Gastroesophageal sphincter (tissue), 4 donors: ENCODE results near the gene ACSF3. TPM values are rescaled to one million over a fixed set of nuclear protein-coding genes. Genes with fewer than 3 reads are reported as not detected.

ENCODE experiments used
- ATAC-seq: fragments of 150-250 bp; one replicate; pipeline ENCODE4 v1.9.1; 2016; ENCODE audit warnings: mild to moderate bottlenecking, moderate library complexity
- H3K27ac ChIP-seq, 4 donors: fragments of 200-600 bp; sonication (generic) in 3 of 4; 1 replicate in 3 of 4; 2 replicates in 1 of 4; pipeline ENCODE4 v1.5.1; 2016 to 2019
- H3K27me3 ChIP-seq: fragments of 200-600 bp; sonication (generic); one replicate; pipeline ENCODE4 v1.5.1; 2019
- H3K36me3 ChIP-seq, 2 donors: fragments of 200-600 bp; sonication (generic); one replicate each; pipeline ENCODE4 v1.5.1; 2019; ENCODE audit warnings: control low read depth in 1 of 2
- H3K4me1 ChIP-seq, 3 donors: fragments of 200-600 bp; sonication (generic); 1 replicate in 2 of 3; 2 replicates in 1 of 3; pipeline ENCODE4 v1.5.1; 2016 to 2019; ENCODE audit warnings: control low read depth in 2 of 3
- H3K4me3 ChIP-seq, 2 donors: fragments of 200-600 bp; sonication (generic); one replicate each; pipeline ENCODE4 v1.5.1; 2019; ENCODE audit warnings: mild to moderate bottlenecking in 1 of 2, moderate library complexity in 1 of 2
- H3K9me3 ChIP-seq, 3 donors: fragments of 200-600 bp; sonication (generic); one replicate each; pipeline ENCODE4 v1.5.1; 2017 to 2019; ENCODE audit warnings: control low read depth in 2 of 3
- CTCF ChIP-seq, 4 experiments: fragments of 200-600 bp in 2 of 4; fragments of 450-650 bp in 2 of 4; sonication (generic) in 1 of 4; IDR thresholded peaks; one replicate each; pipeline ENCODE4 v1.5.1; 2017 to 2019; ENCODE audit warnings: antibody characterized with exemption in 4 of 4, mild to moderate bottlenecking in 2 of 4, moderate library complexity in 2 of 4
- EP300 ChIP-seq: sonication (generic); formaldehyde crosslinking; IDR thresholded peaks from one replicate; pipeline ENCODE4 v1.6.1; 2017; ENCODE audit warnings: antibody characterized with exemption, mild to moderate bottlenecking
- POLR2A ChIP-seq, 2 donors: fragments of 450-650 bp; IDR thresholded peaks; one replicate each; pipeline ENCODE4 v1.6.1; 2017; ENCODE audit warnings: antibody characterized with exemption in 2 of 2, mild to moderate bottlenecking in 2 of 2, moderate library complexity in 1 of 2
- POLR2AphosphoS5 ChIP-seq: sonication (generic); formaldehyde crosslinking; IDR thresholded peaks from one replicate; pipeline ENCODE4 v1.6.1; 2017; ENCODE audit warnings: antibody characterized with exemption
- WGBS, 2 donors: methylation state at CpG; one replicate each; pipeline ENCODE4 v1.1.5; 2018; ENCODE audit warnings: low coverage in 1 of 2; 5-methylcytosine and 5-hydroxymethylcytosine counted together
- total RNA-seq, 4 donors: library from RNA; depleted of rRNA; stranded (reverse); fragments of >200 nt; gene quantifications; one replicate each; pipeline ENCODE4 v1.1.0, GENCODE V29; 2016

ACSF3 gene
- total RNA-seq, 4 donors from 2014 or later, result 14.5 to 33.8 (median 28.8) TPM

GRCh38 chr16:89157778-89158177 lies 64.1 kb downstream of the ACSF3 start:
- Histone ChIP-seq H3K4me1 (peaks cover 0 to 30% (median 9%) of the 10 kb centered on the region in 3 donors), H3K27ac (no peak overlapping the region), H3K36me3 (peaks cover 0 to 1% of the 10 kb centered on the region in 2 donors), H3K4me3 (no peak overlapping the region), H3K27me3 (peaks cover 35% of the 10 kb centered on the region), H3K9me3 (no peaks in the 10 kb centered on the region)
- 84 to 89% methylated on average over 10 to 12 of the region's 12 CpGs for WGBS, 2 donors
- TF ChIP-seq POLR2A (IDR thresholded peaks at IDR 0.05), result no peak
- TF ChIP-seq EP300, result no peak
- no peak for TF ChIP-seq CTCF (IDR thresholded peaks at IDR 0.05)
- TF ChIP-seq POLR2AphosphoS5, result no peak
- no peak for ATAC-seq

GRCh38 chr16:89159066-89159849 lies 65.6 kb downstream of the ACSF3 start:
- no peak overlapping the region for H3K4me3 ChIP-seq
- ATAC-seq, result no peak
- 33% methylated on average over 3 of the region's 48 CpGs; no CpG with 5 or more reads in 1 of the 2 donors for WGBS, 2 donors
- no peaks in the 10 kb centered on the region for H3K9me3 ChIP-seq
- H3K27me3 ChIP-seq, result peaks cover 50% of the 10 kb centered on the region
- H3K36me3 ChIP-seq, result no peaks in the 10 kb centered on the region
- TF ChIP-seq POLR2AphosphoS5, result no peak
- no peak for TF ChIP-seq EP300
- H3K4me1 ChIP-seq, result peaks cover 0 to 29% (median 9%) of the 10 kb centered on the region in 3 donors
- no peak overlapping the region for H3K27ac ChIP-seq

GRCh38 chr16:89159850-89160354 lies 66.2 kb downstream of the ACSF3 start:
- ATAC-seq, result no peak
- Histone ChIP-seq H3K27ac (no peak overlapping the region), H3K4me3 (no peak overlapping the region), H3K36me3 (no peaks in the 10 kb centered on the region), H3K9me3 (no peaks in the 10 kb centered on the region), H3K4me1 (peaks cover 0 to 23% (median 6%) of the 10 kb centered on the region in 3 donors), H3K27me3 (peaks cover 56% of the 10 kb centered on the region)
- no CpG with 5 or more reads among the region's 20 CpGs for WGBS, 2 donors
- TF ChIP-seq EP300 (no peak), CTCF (IDR thresholded peaks at IDR 0.05) (no peak), POLR2AphosphoS5 (no peak), POLR2A (IDR thresholded peaks at IDR 0.05) (no peak)

GRCh38 chr16:89160977-89161701 lies 67.5 kb downstream of the ACSF3 start:
- Histone ChIP-seq H3K9me3 (no peaks in the 10 kb centered on the region), H3K27ac (no peak overlapping the region), H3K4me1 (peaks cover 0 to 10% (median 0%) of the 10 kb centered on the region in 3 donors), H3K36me3 (no peaks in the 10 kb centered on the region), H3K27me3 (peaks cover 65% of the 10 kb centered on the region), H3K4me3 (no peak overlapping the region)
- no peak for ATAC-seq
- TF ChIP-seq CTCF (IDR thresholded peaks at IDR 0.05), result no peak
- no peak for TF ChIP-seq POLR2A (IDR thresholded peaks at IDR 0.05)
- TF ChIP-seq EP300, result no peak
- TF ChIP-seq POLR2AphosphoS5, result no peak
- WGBS, 2 donors, result no CpG with 5 or more reads among the region's 29 CpGs
